Vagina (tissue), 2 donors: ENCODE measurements around the gene TCEANC.
"Not testable (repeated sequence)": the region's sequence is repeated elsewhere in the genome, so short reads cannot be mapped to it uniquely, and the experiment has no call there.

Source experiments
- CTCF ChIP-seq, 3 experiments: fragments of 450-650 bp in 2 of 3; fragments of 200-600 bp in 1 of 3; sonication (generic) in 1 of 3; IDR thresholded peaks; one replicate each; pipeline ENCODE4 v1.5.1; 2017 to 2019; ENCODE audit warnings: antibody characterized with exemption in 3 of 3, mild to moderate bottlenecking in 2 of 3, moderate library complexity in 2 of 3
- POLR2AphosphoS5 ChIP-seq, 2 donors: sonication (generic); formaldehyde crosslinking; IDR thresholded peaks; one replicate each; pipeline ENCODE4 v1.9.0; 2017; ENCODE audit warnings: antibody characterized with exemption in 2 of 2, mild to moderate bottlenecking in 2 of 2, low read depth in 1 of 2; ENCODE audit not compliant: insufficient read depth in 1 of 2

- TF ChIP-seq CTCF (IDR thresholded peaks at IDR 0.05); POLR2AphosphoS5 (IDR thresholded peaks at IDR 0.05; ENCODE audit: insufficient read depth in 1 of 2, low read depth in 1 of 2): not testable (repeated sequence)
Measured at GRCh38 chrX:13669755-13670154, 16.8 kb downstream of the TCEANC start.
